ENCODE data around the gene MIGA2. TPM values are rescaled to one million over a fixed set of nuclear protein-coding genes. Genes with fewer than 3 reads are reported as not detected.

The MIGA2 gene
- total RNA-seq, 1 donor from 2014 or later: 10.8 TPM

- H2AFZ ChIP-seq (replicated peaks): no peak overlapping the region
- no peak for TF ChIP-seq CTCF (IDR thresholded peaks at IDR 0.05)
- no peak for TF ChIP-seq EZH2phosphoT487 (IDR thresholded peaks at IDR 0.05)
- no peak for TF ChIP-seq EZH2 (IDR thresholded peaks at IDR 0.05)
- no peak overlapping the region for H3K4me2 ChIP-seq
- H3K9me3 ChIP-seq (ENCODE audit: low read depth): no peaks in the 10 kb centered on the region
- peaks cover 8% of the 10 kb centered on the region for H3F3A ChIP-seq (ENCODE audit: low read depth)
- no peak overlapping the region for H3K4me3 Mint-ChIP-seq
- H3K4me1 ChIP-seq: peaks cover 4% of the 10 kb centered on the region
- H3K79me2 ChIP-seq (ENCODE audit: low read depth): peaks cover 35% of the 10 kb centered on the region
- no peak overlapping the region for H3K27ac ChIP-seq
- H3K4me3 ChIP-seq: no peak overlapping the region
- no peaks in the 10 kb centered on the region for H3K9me3 Mint-ChIP-seq
- no peak for DNase-seq (ENCODE audit: low spot score)
- peaks cover 22% of the 10 kb centered on the region for H3K4me1 Mint-ChIP-seq
- peaks cover 13% of the 10 kb centered on the region for H4K20me1 ChIP-seq (ENCODE audit: low read depth)
- no peaks in the 10 kb centered on the region for H3K27me3 ChIP-seq
- H3K36me3 ChIP-seq: no peaks in the 10 kb centered on the region
- no peak overlapping the region for H3K27ac Mint-ChIP-seq
- peaks cover 10% of the 10 kb centered on the region for H3K36me3 Mint-ChIP-seq
- no peak overlapping the region for H3K9ac ChIP-seq
- peaks cover 8% of the 10 kb centered on the region for H3K27me3 Mint-ChIP-seq (ENCODE audit: insufficient read depth, low read depth)
These were observed 3.8 kb downstream of the MIGA2 start for GRCh38 chr9:129040113-129040643.

- H3K9ac ChIP-seq: no peak overlapping the region
- H3K9me3 ChIP-seq (ENCODE audit: low read depth): no peaks in the 10 kb centered on the region
- H3F3A ChIP-seq (ENCODE audit: low read depth): no peaks in the 10 kb centered on the region
- H3K4me2 ChIP-seq: no peak overlapping the region
- H3K4me3 ChIP-seq: no peak overlapping the region
- H4K20me1 ChIP-seq (ENCODE audit: low read depth): peaks cover 12% of the 10 kb centered on the region
- no peak for DNase-seq (ENCODE audit: low spot score)
- H3K27me3 ChIP-seq: no peaks in the 10 kb centered on the region
- no peak overlapping the region for H3K27ac Mint-ChIP-seq
- H3K9me3 Mint-ChIP-seq: no peaks in the 10 kb centered on the region
- peaks cover 4% of the 10 kb centered on the region for H3K4me1 ChIP-seq
- peaks cover 5% of the 10 kb centered on the region for H3K27me3 Mint-ChIP-seq (ENCODE audit: insufficient read depth, low read depth)
- H3K36me3 Mint-ChIP-seq: peaks cover 10% of the 10 kb centered on the region
- peaks cover 31% of the 10 kb centered on the region for H3K79me2 ChIP-seq (ENCODE audit: low read depth)
- no peak overlapping the region for H3K4me3 Mint-ChIP-seq
- H3K36me3 ChIP-seq: no peaks in the 10 kb centered on the region
- no peak overlapping the region for H2AFZ ChIP-seq (replicated peaks)
- no peak overlapping the region for H3K27ac ChIP-seq
- H3K4me1 Mint-ChIP-seq: peaks cover 12% of the 10 kb centered on the region
- TF ChIP-seq CTCF (IDR thresholded peaks at IDR 0.05) (no peak), EZH2 (IDR thresholded peaks at IDR 0.05) (no peak), EZH2phosphoT487 (IDR thresholded peaks at IDR 0.05) (no peak)
These were observed 5.6 kb downstream of the MIGA2 start for GRCh38 chr9:129042016-129042415.

- H3K4me1 Mint-ChIP-seq: no peaks in the 10 kb centered on the region
- Histone ChIP-seq H3K27ac (no peak overlapping the region), H3K4me2 (no peak overlapping the region), H3F3A (ENCODE audit: low read depth) (no peaks in the 10 kb centered on the region), H3K9me3 (ENCODE audit: low read depth) (no peaks in the 10 kb centered on the region), H3K4me3 (no peak overlapping the region), H3K4me1 (no peaks in the 10 kb centered on the region), H2AFZ (replicated peaks) (no peak overlapping the region), H3K79me2 (ENCODE audit: low read depth) (no peaks in the 10 kb centered on the region), H3K9ac (no peak overlapping the region), H4K20me1 (ENCODE audit: low read depth) (no peaks in the 10 kb centered on the region), H3K36me3 (no peaks in the 10 kb centered on the region), H3K27me3 (no peaks in the 10 kb centered on the region)
- TF ChIP-seq CTCF (IDR thresholded peaks at IDR 0.05) (no peak), EZH2phosphoT487 (IDR thresholded peaks at IDR 0.05) (no peak), EZH2 (IDR thresholded peaks at IDR 0.05) (no peak)
- no peak for DNase-seq (ENCODE audit: low spot score)
- peaks cover 6% of the 10 kb centered on the region for H3K36me3 Mint-ChIP-seq
- no peaks in the 10 kb centered on the region for H3K9me3 Mint-ChIP-seq
- no peaks in the 10 kb centered on the region for H3K27me3 Mint-ChIP-seq (ENCODE audit: insufficient read depth, low read depth)
- no peak overlapping the region for H3K4me3 Mint-ChIP-seq
- H3K27ac Mint-ChIP-seq: no peak overlapping the region
These were observed 16.2 kb downstream of the MIGA2 start for GRCh38 chr9:129052592-129052991.
